Motor neuron (in vitro differentiated cells): ENCODE measurements around the gene BRD3. TPM values are rescaled to one million over a fixed set of nuclear protein-coding genes. Genes with fewer than 3 reads are reported as not detected.
"Not testable (repeated sequence)": the region's sequence is repeated elsewhere in the genome, so short reads cannot be mapped to it uniquely, and the experiment has no call there.

ENCODE experiments used
- ATAC-seq, 8 experiments: fragments of 200-7000 bp; cut with Tn5 transposase; replicated peaks in 6 of 8; 2 replicates each; pipeline ENCODE4 v1.8.0; 2021; ENCODE audit warnings: mild to moderate bottlenecking in 8 of 8, moderate library complexity in 8 of 8
- H3K27ac ChIP-seq, 2 donors: fragments of 250-450 bp; sonication (Bioruptor Pico); 2 replicates each; pipeline ENCODE4 v1.9.0; 2021; ENCODE audit warnings: antibody characterized with exemption in 2 of 2, mild to moderate bottlenecking in 2 of 2, moderate library complexity in 1 of 2
- H3K4me1 ChIP-seq, 2 donors: fragments of 250-450 bp; sonication (Bioruptor Pico); replicated peaks in 1 of 2; 2 replicates each; pipeline ENCODE4 v1.6.1; 2021; ENCODE audit warnings: antibody characterized with exemption in 2 of 2, mild to moderate bottlenecking in 2 of 2, moderate library complexity in 1 of 2
- H3K4me3 ChIP-seq, 5 donors: fragments of 250-450 bp; sonication (Bioruptor Pico); 2 replicates each; pipeline ENCODE4 v1.9.0; 2021; ENCODE audit warnings: antibody characterized with exemption in 5 of 5, mild to moderate bottlenecking in 5 of 5, moderate library complexity in 4 of 5
- WGBS, 10 experiments: fragments of 450-650 bp; shearing (Covaris generic); methylation state at CpG; one replicate each; pipeline ENCODE4 v1.0.0; 2022; 5-methylcytosine and 5-hydroxymethylcytosine counted together
- in situ Hi-C, 9 experiments: fragments of 400-800 bp; cut with MboI; loops; one replicate each; pipeline ENCODE4 v1.15.0; 2021; ENCODE audit warnings: low sequenced_read_pairs in 9 of 9, low pct_unique_long_range_greater_than_20kb in 2 of 9; ENCODE audit not compliant: unreplicated experiment in 9 of 9
- total RNA-seq, 8 experiments: library from RNA; unstranded; fragments of 300-600 nt; gene quantifications; 2 replicates each; pipeline versions ENCODE4 v1.2.3 to v1.2.4, GENCODE V29; 2022

BRD3 gene
- total RNA-seq, 8 experiments from 2014 or later: 6.4 to 36.3 (median 22.5) TPM

DNA sequence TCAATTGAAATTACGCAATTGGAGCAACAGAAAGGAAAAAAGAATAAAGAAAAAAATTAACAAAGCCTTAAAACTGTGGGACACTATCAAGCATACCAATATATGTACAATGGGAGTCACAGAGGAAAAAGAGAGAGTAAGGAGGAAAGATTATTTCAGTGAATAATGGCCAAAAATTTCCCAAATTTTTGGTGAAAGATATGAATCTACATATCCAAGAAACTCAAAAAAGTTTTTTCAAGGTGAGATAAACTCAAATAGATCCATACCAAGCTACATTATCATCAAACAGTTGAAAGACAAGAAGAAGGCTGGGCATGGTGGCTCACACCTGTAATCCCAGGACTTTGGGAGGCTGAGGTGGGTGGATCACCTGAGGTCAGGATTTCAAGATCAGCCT is 8.8 kb upstream of the BRD3 start:
- Histone ChIP-seq H3K4me3 (no peak overlapping the region), H3K4me1 (peaks cover 5 to 7% of the 10 kb centered on the region in 2 donors), H3K27ac (no peak overlapping the region)
- in situ Hi-C loops: no loop called here
- no peak for ATAC-seq
- 0 to 59% (median 0%) methylated on average over 1 of the region's 1 CpG for WGBS, 10 experiments

DNA sequence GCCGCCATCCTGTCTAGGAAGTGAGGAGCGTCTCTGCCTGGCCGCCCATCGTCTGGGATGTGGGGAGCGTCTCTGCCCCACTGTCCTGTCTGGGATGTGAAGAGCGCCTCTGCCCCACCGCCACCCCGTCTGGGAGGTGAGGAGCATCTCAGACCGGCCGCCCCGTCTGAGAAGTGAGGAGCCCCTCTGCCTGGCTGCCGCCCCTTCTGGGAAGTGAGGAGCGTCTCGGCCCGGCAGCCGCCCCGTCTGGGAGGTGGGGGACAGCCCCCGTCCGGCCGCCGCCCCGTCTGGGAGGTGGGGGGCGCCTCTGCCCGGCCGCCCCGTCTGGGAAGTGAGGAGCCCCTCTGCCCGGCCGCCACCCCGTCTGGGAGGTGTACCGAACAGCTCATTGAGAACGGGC is 7.9 kb upstream of the BRD3 start:
- H3K4me1 ChIP-seq, H3K4me3 ChIP-seq, in situ Hi-C loops, H3K27ac ChIP-seq, ATAC-seq: not testable (repeated sequence)
- no CpG with 5 or more reads among the region's 31 CpGs for WGBS, 10 experiments

DNA sequence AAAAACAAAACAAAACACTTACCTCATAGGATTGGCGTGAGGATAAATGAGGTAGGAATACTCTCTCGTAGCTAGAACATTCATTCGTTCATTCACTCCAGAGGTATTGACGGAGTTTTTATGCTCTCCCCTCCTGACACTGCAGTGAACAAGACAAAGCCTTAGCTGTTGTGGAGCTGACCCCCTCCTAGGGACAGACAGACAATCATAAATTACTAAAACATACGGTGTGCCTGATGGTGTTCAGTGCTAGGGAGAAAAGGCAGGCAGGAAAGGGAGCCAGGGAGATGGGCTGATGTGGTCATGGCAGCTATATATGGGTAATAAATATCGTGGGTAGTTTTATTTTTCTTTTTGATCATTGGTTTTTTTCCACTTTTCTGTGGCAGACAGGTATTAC is 5.7 kb upstream of the BRD3 start:
- in situ Hi-C loops: no loop called here
- no peak overlapping the region for H3K27ac ChIP-seq
- H3K4me3 ChIP-seq: no peak overlapping the region
- H3K4me1 ChIP-seq: peaks cover 5 to 7% of the 10 kb centered on the region in 2 donors
- 10 to 58% (median 37%) methylated on average over 1 to 6 of the region's 6 CpGs; no CpG with 5 or more reads in 2 of the 10 experiments for WGBS, 10 experiments
- ATAC-seq: peak in 4 of 8 experiments; percentile 78 to 85 (median 79)

DNA sequence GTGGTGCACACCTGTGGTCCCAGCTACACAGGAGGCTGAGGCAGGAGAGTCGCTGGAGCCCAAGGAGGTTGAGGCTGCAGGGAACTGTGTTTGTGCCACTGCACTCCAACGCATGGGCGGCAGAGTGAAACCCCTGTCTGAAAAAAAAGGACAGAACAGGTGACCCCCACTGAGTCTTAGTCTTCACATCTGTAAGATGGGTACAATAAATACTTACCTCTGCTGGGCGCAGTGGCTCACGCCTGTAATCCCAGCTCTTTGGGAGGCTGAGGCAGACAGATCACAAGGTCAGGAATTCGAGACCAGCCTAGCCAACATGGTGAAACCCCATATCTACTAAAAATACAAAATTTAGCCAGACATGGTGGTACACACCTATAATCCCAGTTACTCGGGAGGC is 4.9 kb upstream of the BRD3 start:
- H3K4me3 ChIP-seq, ATAC-seq, H3K4me1 ChIP-seq, in situ Hi-C loops, H3K27ac ChIP-seq: not testable (repeated sequence)
- WGBS, 10 experiments: 66 to 100% (median 87%) methylated on average over 1 to 5 of the region's 7 CpGs; no CpG with 5 or more reads in 2 of the 10 experiments

DNA sequence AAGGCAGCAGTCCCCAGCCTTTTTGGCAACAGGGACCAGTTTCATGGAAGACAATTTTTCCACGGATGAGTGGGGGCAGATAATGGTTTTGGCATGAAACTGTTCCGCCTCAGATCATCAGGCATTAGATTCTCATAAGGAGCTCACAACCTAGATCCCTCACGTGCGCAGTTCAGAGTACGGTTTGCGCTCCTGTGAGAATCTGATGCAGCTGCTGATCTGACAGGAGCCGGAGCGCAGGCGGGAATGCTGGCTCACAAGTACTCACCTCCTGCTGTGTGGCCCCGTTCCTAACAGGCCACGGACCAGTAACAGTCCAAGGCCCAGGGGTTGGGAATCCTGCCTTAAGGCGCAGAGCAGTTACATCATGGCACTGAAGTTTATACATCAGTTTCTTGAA is 3.3 kb upstream of the BRD3 start:
- in situ Hi-C loops: no loop called here

DNA sequence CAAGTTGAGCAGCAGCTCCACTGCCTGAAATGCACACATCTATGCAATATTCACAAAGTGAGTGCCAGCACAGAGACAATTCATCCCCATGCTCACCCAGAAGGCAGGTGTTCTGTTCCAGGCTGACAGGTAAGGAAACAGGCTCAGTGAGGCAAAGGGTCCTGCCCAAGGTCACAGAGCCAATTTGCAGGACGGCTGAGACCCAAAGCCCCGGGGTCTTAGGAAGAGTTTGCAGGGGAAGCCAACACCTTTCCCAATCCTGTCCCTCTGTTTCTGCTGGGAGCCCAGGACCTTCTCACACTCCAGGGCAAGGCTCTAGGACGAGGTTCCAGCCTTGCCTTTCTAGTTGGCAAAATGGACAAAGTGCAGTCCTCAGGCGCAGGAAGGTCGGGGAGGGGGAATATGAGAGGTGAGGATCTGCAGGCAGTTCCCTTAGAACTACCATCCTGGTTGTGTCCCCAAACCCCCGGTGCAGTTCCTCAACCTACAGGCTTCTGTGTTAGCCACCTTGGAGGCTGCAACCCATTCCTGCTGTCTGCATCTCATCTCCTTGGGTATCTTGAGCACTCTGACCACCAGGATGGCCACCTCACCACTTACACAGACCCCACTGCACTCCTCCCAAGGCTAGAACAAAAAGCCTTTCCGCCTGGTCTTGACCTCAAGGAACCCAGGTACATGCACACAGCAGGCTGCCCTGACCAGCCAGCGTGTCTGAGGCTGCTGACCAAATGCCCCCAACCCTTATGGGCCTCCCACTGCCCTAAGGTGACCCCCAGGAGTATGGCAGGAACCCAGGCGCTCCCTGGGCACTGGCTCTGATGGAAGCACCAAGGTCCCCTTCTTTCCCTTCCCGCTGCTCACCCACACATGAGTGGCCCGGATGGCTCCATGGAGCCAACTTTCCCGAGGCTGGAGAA is 1.9 kb upstream of the BRD3 start:
- WGBS, 10 experiments: 20 to 61% (median 38%) methylated on average over 1 to 6 of the region's 12 CpGs; no CpG with 5 or more reads in 4 of the 10 experiments
- in situ Hi-C loops: no loop called here
- H3K4me1 ChIP-seq: peaks cover 12 to 15% of the 10 kb centered on the region in 2 donors
- H3K4me3 ChIP-seq: no peak overlapping the region
- no peak for ATAC-seq
- H3K27ac ChIP-seq: no peak overlapping the region

More for the DNA sequence above, 3.3 kb upstream of the BRD3 start:
- peaks cover 5 to 7% of the 10 kb centered on the region in 2 donors for H3K4me1 ChIP-seq
- ATAC-seq: no peak
- no peak overlapping the region for H3K4me3 ChIP-seq
- 40 to 90% (median 83%) methylated on average over 1 to 11 of the region's 12 CpGs; no CpG with 5 or more reads in 3 of the 10 experiments for WGBS, 10 experiments
- no peak overlapping the region for H3K27ac ChIP-seq

DNA sequence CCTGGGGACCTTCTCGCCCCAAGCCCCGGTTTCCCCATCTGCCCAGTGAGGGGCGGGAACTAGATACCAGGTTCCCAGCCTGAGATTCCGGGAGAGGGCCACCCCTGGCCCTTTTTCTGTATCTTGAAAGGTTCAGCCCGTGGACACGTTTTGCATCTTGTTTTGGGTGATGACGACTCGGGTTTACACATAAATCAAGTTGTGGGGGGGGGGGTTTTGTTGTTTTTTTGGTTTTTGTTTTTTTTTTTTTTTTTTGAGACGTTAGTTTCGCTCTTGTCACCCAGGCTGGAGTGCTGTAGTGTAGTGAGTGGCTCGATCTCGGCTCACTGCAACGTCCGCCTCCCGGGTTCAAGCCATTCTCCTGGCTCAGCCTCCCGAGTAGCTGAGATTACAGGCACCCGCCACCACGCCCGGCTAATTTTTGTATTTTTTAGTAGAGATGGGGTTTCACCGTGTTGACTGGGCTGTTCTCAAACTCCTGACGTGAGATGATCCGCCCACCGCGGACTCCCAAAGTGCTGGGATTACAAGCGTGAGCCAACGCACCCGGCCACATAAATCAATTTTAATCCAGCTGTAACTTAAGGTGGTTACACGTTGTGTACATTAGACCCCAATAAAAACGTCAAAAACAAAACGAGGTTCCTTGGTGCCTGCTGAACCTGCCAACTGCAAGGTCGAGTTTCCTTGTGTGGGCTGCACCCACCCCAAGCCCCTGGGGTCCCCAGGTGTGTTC is 1.1 kb upstream of the BRD3 start:
- peaks cover 12 to 15% of the 10 kb centered on the region in 2 donors for H3K4me1 ChIP-seq
- in situ Hi-C loops: no loop called here
- peak overlapping the region; percentile 92 to 96 for H3K27ac ChIP-seq
- peak overlapping the region; percentile 77 to 99 (median 96) for H3K4me3 ChIP-seq
- WGBS, 10 experiments: 0 to 87% (median 8%) methylated on average over 1 to 21 of the region's 31 CpGs; no CpG with 5 or more reads in 2 of the 10 experiments
- ATAC-seq: peak in 2 of 8 experiments; percentile 1 to 5

DNA sequence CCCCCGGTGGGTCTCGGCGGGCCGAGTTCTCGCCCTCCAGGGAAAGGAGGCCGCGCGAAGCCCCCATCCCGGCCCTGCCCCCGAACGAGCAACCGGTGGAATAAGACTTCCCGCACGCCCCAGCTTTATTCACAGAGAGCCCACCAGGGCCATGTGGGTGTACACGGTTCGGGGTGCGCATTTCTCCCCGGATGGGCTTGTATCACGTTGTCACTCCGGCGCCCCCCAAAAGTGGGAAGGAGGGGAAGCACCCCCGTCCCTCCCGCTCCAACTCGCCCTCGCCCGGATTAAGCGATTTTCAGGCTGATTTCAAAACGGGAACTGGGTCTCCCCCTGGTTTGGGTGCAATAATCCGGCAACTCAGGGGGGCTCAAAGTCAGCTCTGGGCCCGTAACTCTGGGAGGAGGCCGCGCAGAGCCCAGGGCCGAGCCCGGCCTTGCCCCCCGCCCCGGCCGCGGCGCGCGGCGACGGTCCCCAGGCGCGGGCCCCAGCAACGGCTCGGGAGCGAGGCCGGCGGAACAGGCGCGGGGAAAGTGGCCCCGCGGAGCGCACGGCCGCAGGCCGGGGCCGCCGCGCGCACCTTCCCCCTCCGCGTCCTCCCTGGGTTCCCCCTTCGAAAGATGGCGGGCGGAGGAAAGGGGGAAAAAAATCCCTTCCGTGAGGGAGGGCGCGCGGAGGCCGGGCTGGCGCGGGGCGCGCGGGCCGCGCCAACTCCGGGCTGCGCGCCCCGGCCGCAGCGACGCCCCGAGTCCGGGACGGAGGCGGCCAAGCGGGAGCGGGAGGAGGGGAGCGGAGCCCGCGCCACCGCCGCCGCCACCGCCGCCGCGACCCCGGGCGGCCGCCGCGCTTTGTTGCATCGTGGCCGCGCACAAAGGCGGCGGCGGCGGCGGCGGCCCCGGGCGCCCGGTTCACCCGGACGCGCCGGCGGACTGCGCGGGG is 644 bp downstream of the BRD3 start:
- peak in 3 of 8 experiments; percentile 2 to 9 (median 3) for ATAC-seq
- Histone ChIP-seq H3K4me1 (peaks cover 12 to 15% of the 10 kb centered on the region in 2 donors), H3K27ac (peak overlapping the region; percentile 92 to 96), H3K4me3 (peak overlapping the region; percentile 77 to 99 (median 96))
- in situ Hi-C loops: no loop called here
- 0 to 2% (median 0%) methylated on average over 2 to 11 of the region's 126 CpGs; no CpG with 5 or more reads in 4 of the 10 experiments for WGBS, 10 experiments

DNA sequence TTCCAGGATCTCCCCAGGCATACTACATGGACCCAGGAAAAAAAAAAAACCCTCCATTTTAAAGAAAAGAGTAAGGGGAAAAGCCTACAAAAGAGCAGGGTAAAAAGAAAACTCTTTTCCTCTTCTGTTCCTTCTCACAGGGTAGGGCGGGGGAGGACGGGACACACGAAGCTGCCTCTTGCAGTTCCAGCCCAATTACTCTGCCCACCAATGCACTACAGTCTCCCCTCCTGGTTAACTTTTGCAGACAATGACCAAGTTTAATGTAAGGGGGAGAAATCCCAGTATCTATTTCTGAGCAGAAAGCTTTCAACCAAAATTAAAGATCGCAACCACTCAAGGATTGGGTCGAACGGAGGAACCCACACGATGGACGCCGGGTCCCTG is 1.3 kb downstream of the BRD3 start:
- ATAC-seq: no peak
- 0 to 5% (median 3%) methylated on average over 1 to 7 of the region's 9 CpGs; no CpG with 5 or more reads in 7 of the 10 experiments for WGBS, 10 experiments
- peaks cover 16 to 19% of the 10 kb centered on the region in 2 donors for H3K4me1 ChIP-seq
- H3K27ac ChIP-seq: peak overlapping the region in 1 of 2 donors; percentile 92
- in situ Hi-C loops: no loop called here
- peak overlapping the region; percentile 77 to 99 (median 96) for H3K4me3 ChIP-seq

DNA sequence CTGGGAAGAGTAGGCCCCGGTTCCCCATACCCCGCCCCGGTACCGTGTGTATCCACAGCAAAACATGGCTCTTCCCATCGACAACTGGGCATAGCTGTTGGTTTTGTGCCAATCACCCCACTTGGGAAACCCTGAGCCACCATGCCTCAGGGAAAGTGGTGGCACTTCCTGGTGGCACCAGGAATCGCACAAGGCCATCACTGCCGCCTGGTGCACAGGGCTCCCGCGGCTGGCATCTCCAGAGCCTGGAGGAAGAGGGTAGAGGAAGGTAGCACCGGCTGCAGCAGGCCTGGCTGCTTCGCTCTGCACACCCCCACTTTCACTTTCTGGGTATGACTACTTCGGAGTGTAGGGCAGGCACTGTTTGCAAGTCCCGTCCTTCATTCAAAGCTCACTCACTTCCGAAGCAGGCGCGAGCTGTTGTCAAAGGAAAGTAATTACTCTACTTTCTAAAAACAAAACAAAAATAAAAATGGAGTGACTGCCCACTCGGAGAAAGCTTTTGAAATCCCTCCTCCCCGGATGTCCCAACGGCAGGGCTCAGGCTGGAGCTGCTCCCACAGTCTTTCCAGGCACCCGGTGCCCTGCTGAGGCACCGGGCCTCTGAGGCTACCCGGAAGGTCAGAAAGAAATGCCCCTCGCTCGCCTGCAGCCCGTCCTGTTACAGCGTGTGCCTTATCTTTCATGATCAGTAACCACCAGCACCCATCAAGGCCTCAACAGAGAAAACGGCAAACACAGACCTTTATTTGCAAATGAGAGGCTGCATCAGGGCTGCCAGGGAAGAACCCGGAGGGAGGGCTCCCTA is 2.0 kb downstream of the BRD3 start:
- peak in 1 of 8 experiments; percentile 4 for ATAC-seq
- H3K27ac ChIP-seq: peak overlapping the region in 1 of 2 donors; percentile 92
- in situ Hi-C loops: no loop called here
- WGBS, 10 experiments: 0 to 65% (median 7%) methylated on average over 1 to 13 of the region's 28 CpGs; no CpG with 5 or more reads in 2 of the 10 experiments
- peaks cover 16 to 19% of the 10 kb centered on the region in 2 donors for H3K4me1 ChIP-seq
- peak overlapping the region; percentile 77 to 99 (median 96) for H3K4me3 ChIP-seq

DNA sequence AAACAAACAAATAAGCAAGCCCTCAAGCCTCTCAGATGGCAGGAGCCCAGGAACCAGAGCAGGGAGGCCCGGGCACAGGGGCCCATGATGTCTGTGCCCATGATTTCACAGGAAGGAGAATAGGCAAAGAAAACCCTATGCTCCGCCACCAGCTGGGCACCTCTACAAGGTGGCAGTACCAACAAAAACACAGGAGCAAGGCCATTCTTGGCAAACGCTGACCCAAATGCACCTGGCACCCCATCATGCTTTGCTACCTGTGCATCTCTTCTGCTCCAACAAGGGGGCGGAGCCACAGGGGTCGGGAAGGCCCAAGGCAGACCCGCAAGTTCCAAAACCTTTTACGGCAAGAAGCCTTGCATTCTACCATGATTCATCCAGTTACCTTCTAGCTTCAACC is 3.1 kb downstream of the BRD3 start:
- 58 to 92% (median 87%) methylated on average over 1 to 4 of the region's 7 CpGs; no CpG with 5 or more reads in 4 of the 10 experiments for WGBS, 10 experiments
- H3K4me3 ChIP-seq: no peak overlapping the region
- no peak for ATAC-seq
- H3K4me1 ChIP-seq: peaks cover 16 to 19% of the 10 kb centered on the region in 2 donors
- no peak overlapping the region for H3K27ac ChIP-seq
- in situ Hi-C loops: no loop called here
